Suprapubic skin (tissue), 3 donors: Measurements from ENCODE around the gene AASDH.

ENCODE experiments used
- CTCF ChIP-seq, 2 donors: fragments of 200-600 bp in 1 of 2; fragments of 450-650 bp in 1 of 2; sonication (generic) in 1 of 2; IDR thresholded peaks; one replicate each; pipeline ENCODE4 v1.5.1; 2016 to 2019; ENCODE audit warnings: antibody characterized with exemption in 2 of 2, mild to moderate bottlenecking in 1 of 2, moderate library complexity in 1 of 2
- POLR2A ChIP-seq, 2 donors: fragments of 450-650 bp; IDR thresholded peaks; one replicate each; pipeline ENCODE4 v1.6.1; 2017; ENCODE audit warnings: antibody characterized with exemption in 2 of 2, mild to moderate bottlenecking in 2 of 2, moderate library complexity in 2 of 2

GRCh38 chr4:56375458-56375857 is 11.8 kb downstream of the AASDH start:
- TF ChIP-seq CTCF (IDR thresholded peaks at IDR 0.05) (no peak), POLR2A (IDR thresholded peaks at IDR 0.05) (no peak)
